HepG2 (cell line): Measurements from ENCODE around the gene ADAMTS16.
A peak's percentile ranks its signal among the peaks of the same experiment; 100 is the strongest.

ENCODE experiments used
- GABPA ChIP-seq, 2 experiments: IDR thresholded peaks; 2 replicates each; pipeline ENCODE4 v1.6.1; 2011 to 2016; ENCODE audit warnings: low read depth in 2 of 2, low read length in 1 of 2, missing biosample characterization in 1 of 2, missing genetic modification characterization in 1 of 2
- KMT2B ChIP-seq: IDR thresholded peaks from 2 replicates; pipeline ENCODE4 v1.6.1; 2016; ENCODE audit warnings: missing genetic modification reagents, missing compliant biosample characterization
- POLR2A ChIP-seq, 2 experiments: IDR thresholded peaks; 2 replicates each; pipeline ENCODE4 v1.6.1; 2011; ENCODE audit warnings: low read depth in 2 of 2, low read length in 2 of 2, mild to moderate bottlenecking in 1 of 2, moderate library complexity in 1 of 2; ENCODE audit not compliant: insufficient read depth in 1 of 2
- TF ChIP-seq, protein P1 (sequence below): sonication (generic); formaldehyde crosslinking; IDR thresholded peaks from one replicate; pipeline ENCODE4 v1.5.1; 2020; ENCODE audit warnings: mild to moderate bottlenecking, missing genetic modification reagents; ENCODE audit errors: not compliant biosample characterization

DNA sequence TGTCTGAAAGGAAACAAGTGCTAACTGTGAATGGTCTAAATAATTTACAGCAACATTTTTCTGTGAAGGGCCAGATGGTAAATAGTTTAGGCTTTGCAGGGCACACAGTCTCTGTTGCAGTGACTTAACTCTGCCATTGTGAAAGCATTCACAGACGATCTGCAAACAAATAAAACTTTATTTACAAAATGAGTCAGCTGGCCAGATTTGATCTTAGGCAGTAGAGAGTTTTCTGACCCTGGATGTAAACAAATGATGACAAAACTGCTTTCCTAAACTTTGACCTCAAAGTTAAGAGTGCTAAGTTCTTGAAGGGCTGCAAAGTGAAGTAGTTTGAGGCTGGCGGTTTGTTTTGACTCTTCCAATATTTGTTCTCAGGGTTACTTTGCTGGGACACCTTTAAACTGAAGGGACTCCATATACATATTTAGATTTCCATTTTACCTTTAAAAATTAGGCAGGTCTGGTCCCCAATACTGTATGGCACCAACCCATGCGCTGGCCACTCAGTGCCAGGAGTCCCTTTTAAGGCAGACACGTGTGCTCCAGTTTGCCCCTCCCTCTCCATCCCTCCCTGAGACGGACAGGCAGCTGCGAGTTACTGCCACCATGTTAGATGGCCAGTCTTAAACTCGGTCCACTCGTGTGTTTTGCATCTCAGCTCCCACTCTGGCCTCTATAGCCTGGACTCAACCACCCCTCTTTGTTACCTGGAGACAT lies 4.0 kb upstream of the ADAMTS16 start:
- TF ChIP-seq KMT2B (CRISPR knock-in tag) (0 out of 2 replicates have a peak, but pooled peaks have one; percentile 38), POLR2A (IDR thresholded peaks at IDR 0.05; ENCODE audit: insufficient read depth in 1 of 2, low read depth in 2 of 2, low read length in 2 of 2) (no peak), GABPA (IDR thresholded peaks at IDR 0.05; ENCODE audit: low read depth, low read length) (no peak), GABPA (CRISPR knock-in tag; IDR thresholded peaks at IDR 0.05; ENCODE audit: low read depth) (peak; percentile 23; the same call in 1 of the 2 replicates)
- TF ChIP-seq, protein P1, sequence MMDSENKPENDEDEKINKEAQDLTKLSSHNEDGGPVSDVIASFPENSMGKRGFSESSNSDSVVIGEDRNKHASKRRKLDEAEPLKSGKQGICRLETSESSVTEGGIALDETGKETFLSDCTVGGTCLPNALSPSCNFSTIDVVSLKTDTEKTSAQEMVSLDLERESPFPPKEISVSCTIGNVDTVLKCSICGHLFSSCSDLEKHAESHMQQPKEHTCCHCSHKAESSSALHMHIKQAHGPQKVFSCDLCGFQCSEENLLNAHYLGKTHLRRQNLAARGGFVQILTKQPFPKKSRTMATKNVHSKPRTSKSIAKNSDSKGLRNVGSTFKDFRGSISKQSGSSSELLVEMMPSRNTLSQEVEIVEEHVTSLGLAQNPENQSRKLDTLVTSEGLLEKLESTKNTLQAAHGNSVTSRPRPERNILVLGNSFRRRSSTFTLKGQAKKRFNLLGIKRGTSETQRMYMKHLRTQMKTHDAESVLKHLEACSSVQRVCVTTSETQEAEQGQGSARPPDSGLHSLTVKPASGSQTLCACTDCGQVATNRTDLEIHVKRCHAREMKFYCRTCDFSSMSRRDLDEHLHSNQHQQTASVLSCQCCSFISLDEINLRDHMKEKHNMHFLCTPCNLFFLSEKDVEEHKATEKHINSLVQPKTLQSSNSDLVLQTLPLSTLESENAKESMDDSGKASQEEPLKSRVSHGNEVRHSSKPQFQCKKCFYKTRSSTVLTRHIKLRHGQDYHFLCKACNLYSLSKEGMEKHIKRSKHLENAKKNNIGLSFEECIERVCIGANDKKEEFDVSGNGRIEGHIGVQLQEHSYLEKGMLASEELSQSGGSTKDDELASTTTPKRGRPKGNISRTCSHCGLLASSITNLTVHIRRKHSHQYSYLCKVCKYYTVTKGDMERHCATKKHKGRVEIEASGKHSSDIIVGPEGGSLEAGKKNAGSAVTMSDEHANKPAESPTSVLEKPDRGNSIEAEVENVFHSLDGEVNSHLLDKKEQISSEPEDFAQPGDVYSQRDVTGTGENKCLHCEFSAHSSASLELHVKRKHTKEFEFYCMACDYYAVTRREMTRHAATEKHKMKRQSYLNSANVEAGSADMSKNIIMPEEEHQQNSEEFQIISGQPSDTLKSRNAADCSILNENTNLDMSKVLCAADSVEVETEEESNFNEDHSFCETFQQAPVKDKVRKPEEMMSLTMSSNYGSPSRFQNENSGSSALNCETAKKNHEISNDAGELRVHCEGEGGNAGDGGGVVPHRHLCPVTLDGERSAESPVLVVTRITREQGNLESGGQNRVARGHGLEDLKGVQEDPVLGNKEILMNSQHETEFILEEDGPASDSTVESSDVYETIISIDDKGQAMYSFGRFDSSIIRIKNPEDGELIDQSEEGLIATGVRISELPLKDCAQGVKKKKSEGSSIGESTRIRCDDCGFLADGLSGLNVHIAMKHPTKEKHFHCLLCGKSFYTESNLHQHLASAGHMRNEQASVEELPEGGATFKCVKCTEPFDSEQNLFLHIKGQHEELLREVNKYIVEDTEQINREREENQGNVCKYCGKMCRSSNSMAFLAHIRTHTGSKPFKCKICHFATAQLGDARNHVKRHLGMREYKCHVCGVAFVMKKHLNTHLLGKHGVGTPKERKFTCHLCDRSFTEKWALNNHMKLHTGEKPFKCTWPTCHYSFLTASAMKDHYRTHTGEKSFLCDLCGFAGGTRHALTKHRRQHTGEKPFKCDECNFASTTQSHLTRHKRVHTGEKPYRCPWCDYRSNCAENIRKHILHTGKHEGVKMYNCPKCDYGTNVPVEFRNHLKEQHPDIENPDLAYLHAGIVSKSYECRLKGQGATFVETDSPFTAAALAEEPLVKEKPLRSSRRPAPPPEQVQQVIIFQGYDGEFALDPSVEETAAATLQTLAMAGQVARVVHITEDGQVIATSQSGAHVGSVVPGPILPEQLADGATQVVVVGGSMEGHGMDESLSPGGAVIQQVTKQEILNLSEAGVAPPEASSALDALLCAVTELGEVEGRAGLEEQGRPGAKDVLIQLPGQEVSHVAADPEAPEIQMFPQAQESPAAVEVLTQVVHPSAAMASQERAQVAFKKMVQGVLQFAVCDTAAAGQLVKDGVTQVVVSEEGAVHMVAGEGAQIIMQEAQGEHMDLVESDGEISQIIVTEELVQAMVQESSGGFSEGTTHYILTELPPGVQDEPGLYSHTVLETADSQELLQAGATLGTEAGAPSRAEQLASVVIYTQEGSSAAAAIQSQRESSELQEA (CRISPR knock-in tag) = no peak
